GM12801 (cell line): ENCODE data around the gene IL1F10.

ENCODE experiments used
- CTCF ChIP-seq: IDR thresholded peaks from one replicate; pipeline ENCODE4 v1.5.1; 2011; ENCODE audit warnings: control low read depth; ENCODE audit not compliant: insufficient read length; ENCODE audit errors: extremely low read depth

The IL1F10 gene

GRCh38 chr2:113067681-113068080 is at the start of gene IL1F10:
Gene IL1F10, plus strand, starts transcription at chr2:113067970. Its CDS starts 4,769 bp downstream, at chr2:113072739.
- TF ChIP-seq CTCF = no peak

GRCh38 chr2:113018509-113018908 is 49.3 kb upstream of the IL1F10 start:
- no peak for TF ChIP-seq CTCF

GRCh38 chr2:113021312-113021711 is 46.5 kb upstream of the IL1F10 start:
- no peak for TF ChIP-seq CTCF

- TF ChIP-seq CTCF = no peak
These were observed 43.0 kb upstream of the IL1F10 start for GRCh38 chr2:113024764-113025163.

GRCh38 chr2:113025737-113026136 is 42.0 kb upstream of the IL1F10 start:
- TF ChIP-seq CTCF = no peak

GRCh38 chr2:113027691-113028090 is 40.1 kb upstream of the IL1F10 start:
- TF ChIP-seq CTCF = no peak

GRCh38 chr2:113028112-113028511 is 39.7 kb upstream of the IL1F10 start:
- TF ChIP-seq CTCF = no peak

- TF ChIP-seq CTCF = no peak
These were observed 35.0 kb upstream of the IL1F10 start for GRCh38 chr2:113032737-113033136.
